OCI-LY1 (cell line): ENCODE results near the gene ABCC9.

Experiments used
- H2AFZ ChIP-seq: fragments of 200-600 bp; sonication (generic), shearing (Covaris generic); 2 replicates; pipeline ENCODE4 v1.6.0; 2014; ENCODE audit warnings: antibody characterized with exemption, mild to moderate bottlenecking, low read length
- H3F3A ChIP-seq: fragments of 200-600 bp; sonication (generic), shearing (Covaris generic); 2 replicates; pipeline ENCODE4 v1.6.0; 2014; ENCODE audit warnings: mild to moderate bottlenecking, antibody characterized with exemption, low read length, moderate library complexity; ENCODE audit not compliant: insufficient read depth
- H3K27ac ChIP-seq: fragments of 200-600 bp; sonication (generic); 2 replicates; pipeline ENCODE4 v1.5.1; 2014; ENCODE audit warnings: low read length, mixed run types, mild to moderate bottlenecking, low read depth; ENCODE audit not compliant: poor library complexity, severe bottlenecking
- H3K27me3 ChIP-seq: fragments of 200-600 bp; sonication (generic); 2 replicates; pipeline ENCODE4 v1.6.0; 2014; ENCODE audit warnings: antibody characterized with exemption, mild to moderate bottlenecking, low read length, moderate library complexity; ENCODE audit not compliant: insufficient read depth
- H3K36me3 ChIP-seq: fragments of 200-600 bp; sonication (generic); 2 replicates; pipeline ENCODE4 v1.6.1; 2014; ENCODE audit warnings: mild to moderate bottlenecking, antibody characterized with exemption, low read length, moderate library complexity, mixed read lengths; ENCODE audit not compliant: insufficient read depth
- H3K4me1 ChIP-seq: fragments of 200-600 bp; sonication (generic); 2 replicates; pipeline ENCODE4 v1.5.1; 2014; ENCODE audit warnings: mild to moderate bottlenecking, low read length, moderate library complexity; ENCODE audit not compliant: insufficient read depth, severe bottlenecking
- H3K4me2 ChIP-seq: fragments of 200-600 bp; sonication (generic), shearing (Covaris generic); 2 replicates; pipeline ENCODE4 v1.6.1; 2014; ENCODE audit warnings: low read length
- H3K4me3 ChIP-seq: fragments of 200-600 bp; sonication (generic); 2 replicates; pipeline ENCODE4 v1.5.1; 2014; ENCODE audit warnings: low read length, low read depth, mild to moderate bottlenecking, mixed read lengths; ENCODE audit not compliant: poor library complexity, severe bottlenecking
- H3K79me2 ChIP-seq: fragments of 200-600 bp; shearing (Covaris generic); 2 replicates; pipeline ENCODE4 v1.6.1; 2016; ENCODE audit warnings: mixed run types, low read length, mixed read lengths; ENCODE audit not compliant: insufficient read depth
- H3K9ac ChIP-seq: fragments of 200-600 bp; sonication (generic), shearing (Covaris generic); 2 replicates; pipeline ENCODE4 v1.6.1; 2014; ENCODE audit warnings: mild to moderate bottlenecking, low read length, mixed read lengths
- H3K9me2 ChIP-seq: fragments of 200-600 bp; sonication (generic), shearing (Covaris generic); 2 replicates; pipeline ENCODE4 v1.6.1; 2014; ENCODE audit warnings: low read depth, mild to moderate bottlenecking, low read length, mixed read lengths
- H3K9me3 ChIP-seq: fragments of 200-600 bp; shearing (Covaris generic); 2 replicates; pipeline ENCODE4 v1.6.1; 2014; ENCODE audit warnings: low read length, mixed read lengths
- H4K20me1 ChIP-seq: fragments of 200-600 bp; sonication (generic), shearing (Covaris generic); 2 replicates; pipeline ENCODE4 v1.6.0; 2016; ENCODE audit warnings: mild to moderate bottlenecking, low read length; ENCODE audit not compliant: insufficient read depth
- CTCF ChIP-seq: fragments of 200-600 bp; sonication (generic), shearing (Covaris generic); IDR thresholded peaks from 2 replicates; pipeline ENCODE4 v1.5.1; 2017; ENCODE audit warnings: mild to moderate bottlenecking, antibody characterized with exemption, low read length, moderate library complexity, mixed read lengths
- EZH2 ChIP-seq: fragments of 200-600 bp; sonication (generic), shearing (Covaris generic); IDR thresholded peaks from 2 replicates; pipeline ENCODE4 v1.8.0; 2017; ENCODE audit warnings: borderline replicate concordance, mixed run types, mild to moderate bottlenecking, antibody characterized with exemption, low read length, moderate library complexity, mixed read lengths

Gene ABCC9

GRCh38 chr12:21942377-21942703 is 1.1 kb upstream of the ABCC9 start:
- Histone ChIP-seq H2AFZ (no peak overlapping the region), H3K27me3 (no peaks in the 10 kb centered on the region), H4K20me1 (no peaks in the 10 kb centered on the region), H3K36me3 (no peaks in the 10 kb centered on the region), H3K9me3 (no peaks in the 10 kb centered on the region), H3K9ac (no peak overlapping the region), H3F3A (no peaks in the 10 kb centered on the region), H3K4me2 (no peak overlapping the region), H3K27ac (no peak overlapping the region), H3K4me3 (no peak overlapping the region), H3K9me2 (no peaks in the 10 kb centered on the region), H3K79me2 (no peaks in the 10 kb centered on the region), H3K4me1 (no peaks in the 10 kb centered on the region)
- TF ChIP-seq EZH2 (no peak), CTCF (no peak)

- Histone ChIP-seq H3K36me3 (no peaks in the 10 kb centered on the region), H3K4me1 (no peaks in the 10 kb centered on the region), H3K4me2 (no peak overlapping the region), H2AFZ (no peak overlapping the region), H3K9ac (no peak overlapping the region), H3K9me3 (no peaks in the 10 kb centered on the region), H4K20me1 (no peaks in the 10 kb centered on the region), H3K79me2 (no peaks in the 10 kb centered on the region), H3F3A (no peaks in the 10 kb centered on the region), H3K27me3 (no peaks in the 10 kb centered on the region), H3K9me2 (no peaks in the 10 kb centered on the region), H3K27ac (no peak overlapping the region), H3K4me3 (no peak overlapping the region)
- TF ChIP-seq CTCF (no peak), EZH2 (no peak)
Observed at GRCh38 chr12:21941506-21942376, 515 bp upstream of the ABCC9 start.

GRCh38 chr12:21939435-21939834 is 1.8 kb downstream of the ABCC9 start:
- no peaks in the 10 kb centered on the region for H3K79me2 ChIP-seq
- H3K27ac ChIP-seq, result no peak overlapping the region
- no peak overlapping the region for H3K4me2 ChIP-seq
- no peak overlapping the region for H3K9ac ChIP-seq
- H3K9me2 ChIP-seq, result no peaks in the 10 kb centered on the region
- no peaks in the 10 kb centered on the region for H3K36me3 ChIP-seq
- H3K9me3 ChIP-seq, result no peaks in the 10 kb centered on the region
- H3K4me1 ChIP-seq, result no peaks in the 10 kb centered on the region
- H3K27me3 ChIP-seq, result no peaks in the 10 kb centered on the region
- H3F3A ChIP-seq, result no peaks in the 10 kb centered on the region
- no peak for TF ChIP-seq EZH2
- H4K20me1 ChIP-seq, result no peaks in the 10 kb centered on the region
- H2AFZ ChIP-seq, result no peak overlapping the region
- H3K4me3 ChIP-seq, result no peak overlapping the region

GRCh38 chr12:21938879-21939278 is 2.3 kb downstream of the ABCC9 start:
- H3K36me3 ChIP-seq, result no peaks in the 10 kb centered on the region
- H3K27ac ChIP-seq, result no peak overlapping the region
- no peaks in the 10 kb centered on the region for H3K9me2 ChIP-seq
- no peaks in the 10 kb centered on the region for H3F3A ChIP-seq
- no peaks in the 10 kb centered on the region for H3K4me1 ChIP-seq
- no peaks in the 10 kb centered on the region for H4K20me1 ChIP-seq
- H2AFZ ChIP-seq, result no peak overlapping the region
- H3K9me3 ChIP-seq, result no peaks in the 10 kb centered on the region
- H3K27me3 ChIP-seq, result no peaks in the 10 kb centered on the region
- H3K4me3 ChIP-seq, result no peak overlapping the region
- no peaks in the 10 kb centered on the region for H3K79me2 ChIP-seq
- H3K9ac ChIP-seq, result no peak overlapping the region
- no peak for TF ChIP-seq CTCF
- TF ChIP-seq EZH2, result no peak
- H3K4me2 ChIP-seq, result no peak overlapping the region
